HepG2 (cell line): ENCODE data around the gene ARHGAP23. TPM values are rescaled to one million over a fixed set of nuclear protein-coding genes. Genes with fewer than 3 reads are reported as not detected.

Experiments
- ATAC-seq: fragments of 200-7000 bp; cut with Tn5 transposase; 3 replicates; pipeline ENCODE4 v1.9.1; 2020; ENCODE audit warnings: mild to moderate bottlenecking, moderate library complexity
- BruUV-seq: library from RNA; stranded (reverse); fragments of 400-500 nt; replicated peaks from 2 replicates; lab custom pipeline; 2021; lab: Mats Ljungman, UMichigan
- CTCF ChIA-PET: fragments of 300-600 bp; formaldehyde crosslinking; extraction: SDS; loops from one replicate; lab custom pipeline; 2021; ENCODE audit warnings: low total read pairs, inconsistent platforms, low intra/inter-chr PET ratio; lab: Yijun Ruan, JAX
- POLR2A ChIA-PET: fragments of 350-600 bp; sonication (Branson Sonifier 250); formaldehyde crosslinking; loops from one replicate; lab custom pipeline; 2020; ENCODE audit warnings: antibody characterized with exemption, inconsistent platforms; lab: Yijun Ruan, JAX
- DNase-seq: peaks from one replicate; pipeline ENCODE4 v3.0.0-alpha.2; 2015; ENCODE audit warnings: low spot score
- FAIRE-seq: peaks from 3 replicates; lab custom pipeline; 2011; peaks lifted over from hg19 to GRCh38; lab: Jason Lieb, UNC
- H2AFZ ChIP-seq: one replicate; pipeline ENCODE4 v1.6.1; 2011; ENCODE audit warnings: low read length, inconsistent platforms
- H3K27ac ChIP-seq: fragments of 300-600 bp; 3 replicates; pipeline ENCODE4 v1.8.0; 2011; ENCODE audit warnings: mixed run types, mild to moderate bottlenecking, mixed read lengths, low read length, inconsistent platforms; ENCODE audit not compliant: insufficient read depth; ENCODE audit errors: extremely low read length
- H3K27me3 ChIP-seq, 2 experiments: fragments of 200-600 bp in 1 of 2; 2 replicates in 1 of 2; 3 replicates in 1 of 2; pipeline versions ENCODE4 v1.6.0 to v1.8.0; 2011; ENCODE audit warnings: low read length in 2 of 2, mild to moderate bottlenecking in 2 of 2, moderate library complexity in 2 of 2, inconsistent platforms in 1 of 2; ENCODE audit not compliant: insufficient read depth in 2 of 2, control insufficient read depth in 1 of 2
- H3K36me3 ChIP-seq, 2 experiments: fragments of 200-600 bp in 1 of 2; replicated peaks in 1 of 2; 2 replicates in 1 of 2; 3 replicates in 1 of 2; pipeline versions ENCODE4 v1.5.1 to v1.8.0; 2011; ENCODE audit warnings: low read length in 2 of 2, inconsistent platforms in 1 of 2; ENCODE audit not compliant: insufficient read depth in 2 of 2, control insufficient read depth in 1 of 2
- H3K4me1 ChIP-seq: 2 replicates; pipeline ENCODE4 v1.5.1; 2012; ENCODE audit warnings: low read length, inconsistent platforms; ENCODE audit not compliant: insufficient read depth
- H3K4me2 ChIP-seq: 2 replicates; pipeline ENCODE4 v1.6.0; 2011; ENCODE audit warnings: low read depth, low read length, inconsistent platforms
- H3K4me3 ChIP-seq, 3 experiments: fragments of 200-600 bp in 1 of 3; sonication (generic), shearing (Covaris generic) in 1 of 3; replicated peaks in 1 of 3; 2 replicates each; pipeline ENCODE4 v1.5.1; 2011 to 2016; ENCODE audit warnings: low read length in 3 of 3, inconsistent platforms in 2 of 3, low read depth in 2 of 3, mild to moderate bottlenecking in 2 of 3, control low read depth in 1 of 3, mixed read lengths in 1 of 3; ENCODE audit not compliant: insufficient read depth in 1 of 3
- H3K79me2 ChIP-seq: one replicate; pipeline ENCODE4 v1.6.1; 2011; ENCODE audit warnings: low read length, inconsistent platforms; ENCODE audit not compliant: insufficient read depth
- H3K9ac ChIP-seq: 2 replicates; pipeline ENCODE4 v1.6.0; 2011; ENCODE audit warnings: mild to moderate bottlenecking, low read depth, low read length, inconsistent platforms; ENCODE audit not compliant: insufficient read depth
- H3K9me3 ChIP-seq: 2 replicates; pipeline ENCODE4 v1.5.1; 2012; ENCODE audit warnings: mild to moderate bottlenecking, low read length
- H4K20me1 ChIP-seq: 2 replicates; pipeline ENCODE4 v1.6.0; 2011; ENCODE audit warnings: inconsistent platforms, mild to moderate bottlenecking, low read length, moderate library complexity; ENCODE audit not compliant: insufficient read depth
- CEBPB ChIP-seq: IDR thresholded peaks from 2 replicates; pipeline ENCODE4 v1.6.1; 2011; ENCODE audit warnings: low read depth, low read length, improper control_type of control experiment, borderline replicate concordance
- FOXC1 ChIP-seq: sonication (generic); formaldehyde crosslinking; IDR thresholded peaks from 2 replicates; pipeline ENCODE4 v1.8.0; 2022; ENCODE audit warnings: mild to moderate bottlenecking, missing genetic modification reagents, borderline replicate concordance
- JARID2 ChIP-seq: sonication (generic); formaldehyde crosslinking; IDR thresholded peaks from 2 replicates; pipeline ENCODE4 v1.8.1; 2023; ENCODE audit warnings: missing genetic modification reagents, inconsistent platforms; ENCODE audit not compliant: insufficient replicate concordance
- NFKBIZ ChIP-seq: IDR thresholded peaks from 2 replicates; pipeline ENCODE4 v1.6.1; 2018; ENCODE audit warnings: missing genetic modification reagents, missing compliant biosample characterization
- ZNF263 ChIP-seq: sonication (generic); formaldehyde crosslinking; IDR thresholded peaks from 2 replicates; pipeline ENCODE4 v1.4.0; 2020; ENCODE audit warnings: missing genetic modification reagents
- ZNF552 ChIP-seq: sonication (generic); formaldehyde crosslinking; IDR thresholded peaks from 2 replicates; pipeline ENCODE4 v1.9.0; 2022; ENCODE audit warnings: missing genetic modification reagents, mild to moderate bottlenecking, borderline replicate concordance
- WGBS: methylation state at CpG from one replicate; pipeline ENCODE4 v1.1.6; 2017; ENCODE audit warnings: low lambda C conversion rate; 5-methylcytosine and 5-hydroxymethylcytosine counted together
- in situ Hi-C: cut with HindIII; loops from 2 replicates; pipeline ENCODE4 v1.10.0; 2017; ENCODE audit warnings: low pct_unique_long_range_greater_than_20kb; ENCODE audit not compliant: extremely low pct_ligation_motif_present
- intact Hi-C: fragments of 100-400 bp; cut with micrococcal nuclease; formaldehyde crosslinking; loops from one replicate; pipeline ENCODE4 v1.10.0; 2022; ENCODE audit not compliant: unreplicated experiment
- polyA plus RNA-seq, 8 experiments: library from polyadenylated mRNA; depleted of rRNA in 3 of 8; stranded (reverse) in 7 of 8; unstranded in 1 of 8; fragments of >200 nt; fragmentation: Illumina TruSeq in 4 of 8; extraction: Trizol in 4 of 8; gene quantifications; 2 replicates each; pipeline versions ENCODE4 v1.2.1 to v1.2.3, GENCODE V29; 2011 to 2016; ENCODE audit warnings: low read depth in 4 of 8, missing spikeins in 1 of 8, mixed read lengths in 1 of 8; ENCODE audit not compliant: insufficient read depth in 1 of 8
- total RNA-seq, 5 experiments: library from RNA; depleted of rRNA; stranded (reverse); fragments of >200 nt; fragmentation: Illumina TruSeq; extraction: Trizol; gene quantifications; 2 replicates each; pipeline ENCODE4 v1.2.3, GENCODE V29; 2016; ENCODE audit warnings: low read depth in 1 of 5
- TF ChIP-seq, protein P1 (sequence below): sonication (generic); formaldehyde crosslinking; IDR thresholded peaks from 2 replicates; pipeline ENCODE4 v1.4.0; 2020; ENCODE audit warnings: missing genetic modification reagents, mild to moderate bottlenecking, borderline replicate concordance
- TF ChIP-seq, protein P2 (sequence below): sonication (generic); formaldehyde crosslinking; IDR thresholded peaks from 2 replicates; pipeline ENCODE4 v1.5.0; 2020; ENCODE audit warnings: missing genetic modification reagents

ARHGAP23 gene
- total and polyA plus RNA-seq, 2 of the 13 experiments (the other 11 are each of a cell fraction or from before 2014, with no cell fraction given): 0.03 TPM; not detected in 1

DNA sequence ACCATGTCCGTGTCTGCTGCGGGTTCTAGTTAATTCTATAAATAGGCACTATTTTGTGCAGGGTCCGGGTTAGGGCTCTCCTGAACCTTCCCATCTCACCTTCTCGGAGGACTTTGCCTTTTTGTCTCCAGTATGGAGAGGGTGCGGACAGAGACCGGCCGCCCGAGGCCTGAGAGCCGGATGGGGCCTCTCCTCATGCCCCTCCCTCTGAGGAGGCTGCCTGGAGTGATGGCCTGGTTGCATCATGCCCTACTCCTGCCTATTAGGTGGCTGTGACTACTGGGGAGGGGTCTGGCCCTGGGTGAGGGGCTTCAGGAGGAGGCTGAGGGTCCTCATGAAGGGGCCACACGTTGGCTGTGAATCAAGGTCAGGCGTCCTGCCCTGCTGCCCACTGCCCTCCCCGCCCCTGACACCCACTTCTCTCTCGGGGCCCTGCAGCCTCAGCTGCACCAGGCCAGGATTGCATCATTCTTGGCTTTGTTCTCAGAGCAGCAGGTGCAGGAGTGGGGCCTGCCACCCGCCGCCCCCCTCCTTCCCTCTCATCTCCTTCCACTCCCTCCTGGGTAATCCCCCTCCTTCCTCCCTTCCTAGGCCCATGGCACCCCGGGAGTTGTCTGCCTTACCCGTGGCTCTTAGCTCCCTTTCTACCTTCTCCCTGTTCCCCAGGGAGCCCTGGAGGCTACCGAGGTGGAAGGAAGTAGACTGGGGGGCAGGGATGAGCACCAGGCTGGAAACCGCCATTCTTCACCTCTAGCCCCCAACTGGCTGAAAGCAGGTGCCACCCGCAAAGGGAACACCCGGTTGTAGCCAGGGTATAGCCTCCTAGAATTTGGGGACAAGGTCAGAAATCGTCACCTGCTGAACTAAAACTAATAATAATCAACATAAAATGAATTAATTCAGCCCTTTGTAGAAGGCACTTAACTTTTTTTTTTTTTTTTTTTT is 12.7 kb upstream of the ARHGAP23 start (continued):
- TF ChIP-seq, protein P1, sequence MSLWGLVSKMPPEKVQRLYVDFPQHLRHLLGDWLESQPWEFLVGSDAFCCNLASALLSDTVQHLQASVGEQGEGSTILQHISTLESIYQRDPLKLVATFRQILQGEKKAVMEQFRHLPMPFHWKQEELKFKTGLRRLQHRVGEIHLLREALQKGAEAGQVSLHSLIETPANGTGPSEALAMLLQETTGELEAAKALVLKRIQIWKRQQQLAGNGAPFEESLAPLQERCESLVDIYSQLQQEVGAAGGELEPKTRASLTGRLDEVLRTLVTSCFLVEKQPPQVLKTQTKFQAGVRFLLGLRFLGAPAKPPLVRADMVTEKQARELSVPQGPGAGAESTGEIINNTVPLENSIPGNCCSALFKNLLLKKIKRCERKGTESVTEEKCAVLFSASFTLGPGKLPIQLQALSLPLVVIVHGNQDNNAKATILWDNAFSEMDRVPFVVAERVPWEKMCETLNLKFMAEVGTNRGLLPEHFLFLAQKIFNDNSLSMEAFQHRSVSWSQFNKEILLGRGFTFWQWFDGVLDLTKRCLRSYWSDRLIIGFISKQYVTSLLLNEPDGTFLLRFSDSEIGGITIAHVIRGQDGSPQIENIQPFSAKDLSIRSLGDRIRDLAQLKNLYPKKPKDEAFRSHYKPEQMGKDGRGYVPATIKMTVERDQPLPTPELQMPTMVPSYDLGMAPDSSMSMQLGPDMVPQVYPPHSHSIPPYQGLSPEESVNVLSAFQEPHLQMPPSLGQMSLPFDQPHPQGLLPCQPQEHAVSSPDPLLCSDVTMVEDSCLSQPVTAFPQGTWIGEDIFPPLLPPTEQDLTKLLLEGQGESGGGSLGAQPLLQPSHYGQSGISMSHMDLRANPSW: peak; percentile 57; the same call in 1 of the 2 replicates
- TF ChIP-seq, protein P2, sequence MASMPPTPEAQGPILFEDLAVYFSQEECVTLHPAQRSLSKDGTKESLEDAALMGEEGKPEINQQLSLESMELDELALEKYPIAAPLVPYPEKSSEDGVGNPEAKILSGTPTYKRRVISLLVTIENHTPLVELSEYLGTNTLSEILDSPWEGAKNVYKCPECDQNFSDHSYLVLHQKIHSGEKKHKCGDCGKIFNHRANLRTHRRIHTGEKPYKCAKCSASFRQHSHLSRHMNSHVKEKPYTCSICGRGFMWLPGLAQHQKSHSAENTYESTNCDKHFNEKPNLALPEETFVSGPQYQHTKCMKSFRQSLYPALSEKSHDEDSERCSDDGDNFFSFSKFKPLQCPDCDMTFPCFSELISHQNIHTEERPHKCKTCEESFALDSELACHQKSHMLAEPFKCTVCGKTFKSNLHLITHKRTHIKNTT (CRISPR knock-in tag): no peak
- TF ChIP-seq FOXC1 (CRISPR knock-in tag) (peak; percentile 90), NFKBIZ (CRISPR knock-in tag) (no peak)
- TF ChIP-seq, all 625 proteins: peak for 206

DNA sequence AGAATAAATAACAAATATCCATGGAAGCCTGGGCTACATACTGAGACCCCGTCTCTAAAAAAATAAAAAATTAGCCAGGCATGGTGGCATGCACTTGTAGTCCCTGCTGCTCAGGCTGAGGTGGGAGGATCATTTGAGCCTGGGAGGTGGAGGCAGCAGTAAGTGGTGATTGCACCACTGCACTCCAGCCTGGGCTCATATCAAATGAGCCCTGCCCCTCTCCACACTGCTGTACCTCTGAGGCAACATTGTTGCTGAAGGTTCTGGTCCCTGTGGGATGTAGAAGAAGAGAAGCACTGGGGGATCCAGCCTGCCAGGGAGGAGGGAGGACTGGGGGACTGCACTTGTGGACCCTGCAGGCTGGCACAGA is 11.4 kb upstream of the ARHGAP23 start:
- intact Hi-C loops (no loop called here), in situ Hi-C loops (no loop called here)
- Histone ChIP-seq H3K9ac (no peak overlapping the region), H3K4me1 (peaks cover 34% of the 10 kb centered on the region), H3K9me3 (no peaks in the 10 kb centered on the region), H3K27me3 (peaks cover 19 to 55% of the 10 kb centered on the region in 2 experiments), H3K27ac (no peak overlapping the region), H3K36me3 (no peaks in the 10 kb centered on the region), H3K4me2 (no peak overlapping the region; the same call in 1 of the 2 replicates), H3K79me2 (no peaks in the 10 kb centered on the region), H4K20me1 (no peaks in the 10 kb centered on the region), H2AFZ (no peak overlapping the region), H3K4me3 (no peak overlapping the region)
- BruUV-seq: no TSS peak
- DNase-seq (no peak), FAIRE-seq (no peak), ATAC-seq (no peak)
- TF ChIP-seq JARID2 (CRISPR knock-in tag) (peak; percentile 29), ZNF263 (CRISPR knock-in tag) (peak; percentile 42; the same call in 1 of the 2 replicates), ZNF552 (CRISPR knock-in tag) (no peak), CEBPB (0 out of 2 replicates have a peak, but pooled peaks have one; percentile 31)
- CTCF ChIA-PET: no interaction called here
- POLR2A ChIA-PET: interaction anchor here (2.1 to 4.7 kb wide), 3 partner anchors 58 to 66 kb away, joined by 7 to 158 read pairs (median 15); partner anchors contain the start of gene SOCS7
- WGBS: 20% methylated on average over 1 of the region's 1 CpG
